Cardiac muscle cell (in vitro differentiated cells and primary cell): ENCODE data around the gene PLB1. TPM values are rescaled to one million over a fixed set of nuclear protein-coding genes. Genes with fewer than 3 reads are reported as not detected.

ENCODE experiments used
- DNase-seq, 2 donors: peaks; one replicate each; pipeline versions ENCODE4 v3.0.0 to v3.0.0-alpha.2; 2010 to 2017; ENCODE audit warnings: low read depth in 1 of 2, low spot score in 1 of 2
- H3K27ac ChIP-seq: fragments of 200-600 bp; sonication (generic); 2 replicates; pipeline ENCODE4 v1.5.1; 2016
- H3K27me3 ChIP-seq: fragments of 200-600 bp; sonication (generic); 2 replicates; pipeline ENCODE4 v1.6.0; 2016; ENCODE audit warnings: control low read depth
- H3K36me3 ChIP-seq: fragments of 200-600 bp; sonication (generic); 2 replicates; pipeline ENCODE4 v1.5.1; 2016; ENCODE audit warnings: control low read depth
- H3K4me1 ChIP-seq: fragments of 200-600 bp; sonication (generic); 2 replicates; pipeline ENCODE4 v1.8.1; 2017; ENCODE audit warnings: low read depth, mild to moderate bottlenecking, mixed run types
- H3K4me3 ChIP-seq: fragments of 200-600 bp; sonication (generic); 2 replicates; pipeline ENCODE4 v1.5.1; 2016; ENCODE audit warnings: mild to moderate bottlenecking
- H3K9me3 ChIP-seq: fragments of 200-600 bp; sonication (generic); 2 replicates; pipeline ENCODE4 v1.5.1; 2017; ENCODE audit warnings: low read depth, mild to moderate bottlenecking, control low read depth
- CTCF ChIP-seq: IDR thresholded peaks from 2 replicates; pipeline ENCODE4 v1.5.1; 2012; ENCODE audit warnings: low read depth, mild to moderate bottlenecking, low read length
- polyA plus RNA-seq: library from polyadenylated mRNA; unstranded; fragments of >200 nt; fragmentation: Nextera tagmentation; extraction: Ambion mirVana; gene quantifications from 2 replicates; pipeline ENCODE4 v1.2.1, GENCODE V29; 2016
- total RNA-seq: library from RNA; depleted of rRNA; stranded (reverse); fragments of >200 nt; gene quantifications from 2 replicates; pipeline ENCODE4 v1.2.3, GENCODE V29; 2016

Gene PLB1
- total and polyA plus RNA-seq, 2 experiments from 2014 or later: 1.1 to 1.2 TPM

GRCh38 chr2:28528206-28528605 is 32.3 kb downstream of the PLB1 start:
- Histone ChIP-seq H3K27me3 (no peaks in the 10 kb centered on the region), H3K4me3 (no peak overlapping the region), H3K9me3 (no peaks in the 10 kb centered on the region), H3K4me1 (peaks cover 24% of the 10 kb centered on the region), H3K27ac (peak overlapping the region; percentile 70), H3K36me3 (no peaks in the 10 kb centered on the region)
- TF ChIP-seq CTCF: no peak
- DNase-seq: peak in 1 of 2 donors; percentile 81

GRCh38 chr2:28530782-28531181 is 34.9 kb downstream of the PLB1 start:
- H3K27me3 ChIP-seq: no peaks in the 10 kb centered on the region

GRCh38 chr2:28532399-28532798 is 36.5 kb downstream of the PLB1 start:
- no peaks in the 10 kb centered on the region for H3K36me3 ChIP-seq
- no peak overlapping the region for H3K4me3 ChIP-seq
- H3K27me3 ChIP-seq: no peaks in the 10 kb centered on the region
- TF ChIP-seq CTCF: no peak
- peaks cover 14% of the 10 kb centered on the region for H3K4me1 ChIP-seq
- DNase-seq: no peak
- H3K9me3 ChIP-seq: no peaks in the 10 kb centered on the region
- H3K27ac ChIP-seq: no peak overlapping the region

More at GRCh38 chr2:28530782-28531181, 34.9 kb downstream of the PLB1 start:
- no peak overlapping the region for H3K4me3 ChIP-seq
- H3K36me3 ChIP-seq: no peaks in the 10 kb centered on the region
- peaks cover 15% of the 10 kb centered on the region for H3K4me1 ChIP-seq
- no peaks in the 10 kb centered on the region for H3K9me3 ChIP-seq
- H3K27ac ChIP-seq: no peak overlapping the region
- no peak for TF ChIP-seq CTCF
- no peak for DNase-seq

- no peak overlapping the region for H3K27ac ChIP-seq
- DNase-seq: no peak
- H3K36me3 ChIP-seq: no peaks in the 10 kb centered on the region
- H3K9me3 ChIP-seq: no peaks in the 10 kb centered on the region
- no peaks in the 10 kb centered on the region for H3K27me3 ChIP-seq
- H3K4me3 ChIP-seq: no peak overlapping the region
- TF ChIP-seq CTCF: no peak
- peaks cover 6% of the 10 kb centered on the region for H3K4me1 ChIP-seq
Measured at GRCh38 chr2:28533044-28533680, 37.3 kb downstream of the PLB1 start.

GRCh38 chr2:28534817-28535216 is 39.0 kb downstream of the PLB1 start:
- DNase-seq: no peak
- H3K36me3 ChIP-seq: no peaks in the 10 kb centered on the region
- no peak overlapping the region for H3K27ac ChIP-seq
- H3K9me3 ChIP-seq: no peaks in the 10 kb centered on the region
- no peak for TF ChIP-seq CTCF
- H3K4me1 ChIP-seq: no peaks in the 10 kb centered on the region
- no peak overlapping the region for H3K4me3 ChIP-seq
- no peaks in the 10 kb centered on the region for H3K27me3 ChIP-seq
